ENCODE measurements around the gene MAP3K14. TPM values are rescaled to one million over a fixed set of nuclear protein-coding genes. Genes with fewer than 3 reads are reported as not detected.

Gene MAP3K14
- total and polyA plus RNA-seq, 10 of the 15 experiments (the other 5 are each of a cell fraction or from before 2014, with no cell fraction given) = 2.1 to 33.3 (median 19.7) TPM

DNA sequence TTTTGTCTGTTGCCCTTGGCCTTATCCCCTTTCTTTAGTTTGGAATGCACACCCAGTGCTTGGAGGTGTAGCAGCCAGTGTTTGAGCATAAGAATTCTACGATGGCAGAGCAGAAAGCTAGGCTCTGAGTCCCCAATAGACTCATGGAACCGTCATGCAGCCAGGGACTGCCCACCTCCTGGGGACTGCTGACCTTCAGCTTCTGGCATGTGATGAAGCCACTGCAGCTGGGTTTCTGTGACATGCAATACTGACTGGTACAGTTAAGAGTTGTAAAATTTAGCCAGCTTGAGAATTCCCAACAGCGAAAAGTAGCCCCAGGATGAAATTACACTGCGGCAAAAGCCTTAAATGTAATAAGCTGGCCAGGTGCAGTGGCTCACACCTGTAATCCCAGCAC, 9.0 kb upstream of the MAP3K14 start:
- DNase-seq (ENCODE audit: low read depth, low spot score) = no peak
- ATAC-seq = no peak
- H3K4me2 ChIP-seq (ENCODE audit: control insufficient read depth, insufficient read depth) = no peak overlapping the region
- 81% methylated on average over 4 of the region's 4 CpGs for WGBS (ENCODE audit: insufficient coverage, insufficient replicate concordance, low lambda C conversion rate, missing lambda C conversion rate)
- H3K27me3 ChIP-seq (replicated peaks in 1 of 2; ENCODE audit: control insufficient read depth in 2 of 2, insufficient read depth in 2 of 2, low read length in 1 of 2) = no peaks in the 10 kb centered on the region
- intact Hi-C loops (cut with micrococcal nuclease; ENCODE audit: unreplicated experiment) (no loop called here), in situ Hi-C loops (cut with MboI) (no loop called here)
- no peaks in the 10 kb centered on the region for H3K79me2 ChIP-seq (ENCODE audit: control insufficient read depth, insufficient read depth, low read length)
- ChIA-PET POLR2A (interaction anchor here (1.9 to 5.9 kb wide), 2 partner anchors 9 to 14 kb away, joined by 4 to 92 read pairs; partner anchors contain the start of gene MAP3K14), CTCF (interaction anchor here (0.7 to 1.7 kb wide), 8 partner anchors 9 to 107 kb away, joined by 3 to 6 read pairs (median 4); partner anchors contain the start of gene MAP3K14), RAD21 (ENCODE audit: unreplicated experiment) (interaction anchor here (0.8 to 1.9 kb wide), 5 partner anchors 8 to 79 kb away, joined by 3 to 10 read pairs (median 3); partner anchors contain the start of gene MAP3K14), SMC1A (ENCODE audit: uncharacterized antibody, unreplicated experiment) (interaction anchor here (1.1 to 3.4 kb wide), 8 partner anchors 8 to 107 kb away, joined by 3 to 13 read pairs (median 4); partner anchors contain the start of gene MAP3K14)
- peaks cover 22% of the 10 kb centered on the region for H3K4me1 ChIP-seq (ENCODE audit: control insufficient read depth, insufficient read depth, low read length)
- H2AFZ ChIP-seq (ENCODE audit: control insufficient read depth, low read depth, low read length) = no peak overlapping the region
- no peaks in the 10 kb centered on the region for H3K9me3 ChIP-seq (replicated peaks; ENCODE audit: control insufficient read depth, insufficient read depth, low read length)
- no peak overlapping the region for H3K9ac ChIP-seq (ENCODE audit: control insufficient read depth, insufficient read depth, low read length)
- TF ChIP-seq CBX3 (IDR thresholded peaks at IDR 0.05; ENCODE audit: borderline replicate concordance, low read depth) = no peak
- no peak for TF ChIP-seq GABPA (IDR thresholded peaks at IDR 0.05; ENCODE audit: low read depth)
- TF ChIP-seq BRCA1 (IDR thresholded peaks at IDR 0.05; ENCODE audit: low read depth, low read length) = no peak
- TF ChIP-seq, protein P1, sequence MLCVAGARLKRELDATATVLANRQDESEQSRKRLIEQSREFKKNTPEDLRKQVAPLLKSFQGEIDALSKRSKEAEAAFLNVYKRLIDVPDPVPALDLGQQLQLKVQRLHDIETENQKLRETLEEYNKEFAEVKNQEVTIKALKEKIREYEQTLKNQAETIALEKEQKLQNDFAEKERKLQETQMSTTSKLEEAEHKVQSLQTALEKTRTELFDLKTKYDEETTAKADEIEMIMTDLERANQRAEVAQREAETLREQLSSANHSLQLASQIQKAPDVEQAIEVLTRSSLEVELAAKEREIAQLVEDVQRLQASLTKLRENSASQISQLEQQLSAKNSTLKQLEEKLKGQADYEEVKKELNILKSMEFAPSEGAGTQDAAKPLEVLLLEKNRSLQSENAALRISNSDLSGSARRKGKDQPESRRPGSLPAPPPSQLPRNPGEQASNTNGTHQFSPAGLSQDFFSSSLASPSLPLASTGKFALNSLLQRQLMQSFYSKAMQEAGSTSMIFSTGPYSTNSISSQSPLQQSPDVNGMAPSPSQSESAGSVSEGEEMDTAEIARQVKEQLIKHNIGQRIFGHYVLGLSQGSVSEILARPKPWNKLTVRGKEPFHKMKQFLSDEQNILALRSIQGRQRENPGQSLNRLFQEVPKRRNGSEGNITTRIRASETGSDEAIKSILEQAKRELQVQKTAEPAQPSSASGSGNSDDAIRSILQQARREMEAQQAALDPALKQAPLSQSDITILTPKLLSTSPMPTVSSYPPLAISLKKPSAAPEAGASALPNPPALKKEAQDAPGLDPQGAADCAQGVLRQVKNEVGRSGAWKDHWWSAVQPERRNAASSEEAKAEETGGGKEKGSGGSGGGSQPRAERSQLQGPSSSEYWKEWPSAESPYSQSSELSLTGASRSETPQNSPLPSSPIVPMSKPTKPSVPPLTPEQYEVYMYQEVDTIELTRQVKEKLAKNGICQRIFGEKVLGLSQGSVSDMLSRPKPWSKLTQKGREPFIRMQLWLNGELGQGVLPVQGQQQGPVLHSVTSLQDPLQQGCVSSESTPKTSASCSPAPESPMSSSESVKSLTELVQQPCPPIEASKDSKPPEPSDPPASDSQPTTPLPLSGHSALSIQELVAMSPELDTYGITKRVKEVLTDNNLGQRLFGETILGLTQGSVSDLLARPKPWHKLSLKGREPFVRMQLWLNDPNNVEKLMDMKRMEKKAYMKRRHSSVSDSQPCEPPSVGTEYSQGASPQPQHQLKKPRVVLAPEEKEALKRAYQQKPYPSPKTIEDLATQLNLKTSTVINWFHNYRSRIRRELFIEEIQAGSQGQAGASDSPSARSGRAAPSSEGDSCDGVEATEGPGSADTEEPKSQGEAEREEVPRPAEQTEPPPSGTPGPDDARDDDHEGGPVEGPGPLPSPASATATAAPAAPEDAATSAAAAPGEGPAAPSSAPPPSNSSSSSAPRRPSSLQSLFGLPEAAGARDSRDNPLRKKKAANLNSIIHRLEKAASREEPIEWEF (IDR thresholded peaks at IDR 0.05; ENCODE audit: insufficient replicate concordance, low read depth, low read length) = no peak
- TF ChIP-seq, protein P2, sequence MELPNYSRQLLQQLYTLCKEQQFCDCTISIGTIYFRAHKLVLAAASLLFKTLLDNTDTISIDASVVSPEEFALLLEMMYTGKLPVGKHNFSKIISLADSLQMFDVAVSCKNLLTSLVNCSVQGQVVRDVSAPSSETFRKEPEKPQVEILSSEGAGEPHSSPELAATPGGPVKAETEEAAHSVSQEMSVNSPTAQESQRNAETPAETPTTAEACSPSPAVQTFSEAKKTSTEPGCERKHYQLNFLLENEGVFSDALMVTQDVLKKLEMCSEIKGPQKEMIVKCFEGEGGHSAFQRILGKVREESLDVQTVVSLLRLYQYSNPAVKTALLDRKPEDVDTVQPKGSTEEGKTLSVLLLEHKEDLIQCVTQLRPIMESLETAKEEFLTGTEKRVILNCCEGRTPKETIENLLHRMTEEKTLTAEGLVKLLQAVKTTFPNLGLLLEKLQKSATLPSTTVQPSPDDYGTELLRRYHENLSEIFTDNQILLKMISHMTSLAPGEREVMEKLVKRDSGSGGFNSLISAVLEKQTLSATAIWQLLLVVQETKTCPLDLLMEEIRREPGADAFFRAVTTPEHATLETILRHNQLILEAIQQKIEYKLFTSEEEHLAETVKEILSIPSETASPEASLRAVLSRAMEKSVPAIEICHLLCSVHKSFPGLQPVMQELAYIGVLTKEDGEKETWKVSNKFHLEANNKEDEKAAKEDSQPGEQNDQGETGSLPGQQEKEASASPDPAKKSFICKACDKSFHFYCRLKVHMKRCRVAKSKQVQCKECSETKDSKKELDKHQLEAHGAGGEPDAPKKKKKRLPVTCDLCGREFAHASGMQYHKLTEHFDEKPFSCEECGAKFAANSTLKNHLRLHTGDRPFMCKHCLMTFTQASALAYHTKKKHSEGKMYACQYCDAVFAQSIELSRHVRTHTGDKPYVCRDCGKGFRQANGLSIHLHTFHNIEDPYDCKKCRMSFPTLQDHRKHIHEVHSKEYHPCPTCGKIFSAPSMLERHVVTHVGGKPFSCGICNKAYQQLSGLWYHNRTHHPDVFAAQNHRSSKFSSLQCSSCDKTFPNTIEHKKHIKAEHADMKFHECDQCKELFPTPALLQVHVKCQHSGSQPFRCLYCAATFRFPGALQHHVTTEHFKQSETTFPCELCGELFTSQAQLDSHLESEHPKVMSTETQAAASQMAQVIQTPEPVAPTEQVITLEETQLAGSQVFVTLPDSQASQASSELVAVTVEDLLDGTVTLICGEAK (IDR thresholded peaks at IDR 0.05; ENCODE audit: borderline replicate concordance) = no peak
- H4K20me1 ChIP-seq (ENCODE audit: control insufficient read depth, insufficient read depth) = no peaks in the 10 kb centered on the region
- no peak overlapping the region for H3K4me3 ChIP-seq
- no peak for FAIRE-seq
- BruUV-seq (replicated peaks) = no TSS peak
- no peak overlapping the region for H3K27ac ChIP-seq (ENCODE audit: control insufficient read depth, insufficient read depth)
- H3K36me3 ChIP-seq (ENCODE audit: control insufficient read depth in 2 of 2, insufficient read depth in 2 of 2, low read length in 1 of 2) = no peaks in the 10 kb centered on the region

Measured in GM12878 (cell line).